Measurements from ENCODE around the gene CATSPERZ.

Gene CATSPERZ

GRCh38 chr11:64333556-64333955 is 33.4 kb downstream of the CATSPERZ start:
- Histone ChIP-seq H3K36me3 (no peaks in the 10 kb centered on the region), H3K27ac (no peak overlapping the region), H3K9me3 (no peaks in the 10 kb centered on the region), H3K4me1 (ENCODE audit: control insufficient read depth in 1 of 2, insufficient read depth in 1 of 2, low read depth in 1 of 2, low read length in 1 of 2) (peaks cover 59% of the 10 kb centered on the region in 2 experiments), H3K4me3 (ENCODE audit: low read depth in 1 of 2, low read length in 1 of 2) (no peak overlapping the region), H3K27me3 (no peaks in the 10 kb centered on the region)
- TF ChIP-seq, protein P1, sequence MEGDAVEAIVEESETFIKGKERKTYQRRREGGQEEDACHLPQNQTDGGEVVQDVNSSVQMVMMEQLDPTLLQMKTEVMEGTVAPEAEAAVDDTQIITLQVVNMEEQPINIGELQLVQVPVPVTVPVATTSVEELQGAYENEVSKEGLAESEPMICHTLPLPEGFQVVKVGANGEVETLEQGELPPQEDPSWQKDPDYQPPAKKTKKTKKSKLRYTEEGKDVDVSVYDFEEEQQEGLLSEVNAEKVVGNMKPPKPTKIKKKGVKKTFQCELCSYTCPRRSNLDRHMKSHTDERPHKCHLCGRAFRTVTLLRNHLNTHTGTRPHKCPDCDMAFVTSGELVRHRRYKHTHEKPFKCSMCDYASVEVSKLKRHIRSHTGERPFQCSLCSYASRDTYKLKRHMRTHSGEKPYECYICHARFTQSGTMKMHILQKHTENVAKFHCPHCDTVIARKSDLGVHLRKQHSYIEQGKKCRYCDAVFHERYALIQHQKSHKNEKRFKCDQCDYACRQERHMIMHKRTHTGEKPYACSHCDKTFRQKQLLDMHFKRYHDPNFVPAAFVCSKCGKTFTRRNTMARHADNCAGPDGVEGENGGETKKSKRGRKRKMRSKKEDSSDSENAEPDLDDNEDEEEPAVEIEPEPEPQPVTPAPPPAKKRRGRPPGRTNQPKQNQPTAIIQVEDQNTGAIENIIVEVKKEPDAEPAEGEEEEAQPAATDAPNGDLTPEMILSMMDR (IDR thresholded peaks at IDR 0.05): no peak

- Histone ChIP-seq H3K4me1 (ENCODE audit: control insufficient read depth in 1 of 2, insufficient read depth in 1 of 2, low read depth in 1 of 2, low read length in 1 of 2) (peaks cover 74% of the 10 kb centered on the region in 2 experiments), H3K9me3 (no peaks in the 10 kb centered on the region), H3K27ac (peak overlapping the region; percentile 74), H3K4me3 (ENCODE audit: low read depth in 1 of 2, low read length in 1 of 2) (peak overlapping the region; percentile 2 to 14), H3K36me3 (no peaks in the 10 kb centered on the region), H3K27me3 (no peaks in the 10 kb centered on the region)
- TF ChIP-seq, protein P1 (IDR thresholded peaks at IDR 0.05): no peak
Measured at GRCh38 chr11:64334764-64335735, 34.9 kb downstream of the CATSPERZ start.

DNA sequence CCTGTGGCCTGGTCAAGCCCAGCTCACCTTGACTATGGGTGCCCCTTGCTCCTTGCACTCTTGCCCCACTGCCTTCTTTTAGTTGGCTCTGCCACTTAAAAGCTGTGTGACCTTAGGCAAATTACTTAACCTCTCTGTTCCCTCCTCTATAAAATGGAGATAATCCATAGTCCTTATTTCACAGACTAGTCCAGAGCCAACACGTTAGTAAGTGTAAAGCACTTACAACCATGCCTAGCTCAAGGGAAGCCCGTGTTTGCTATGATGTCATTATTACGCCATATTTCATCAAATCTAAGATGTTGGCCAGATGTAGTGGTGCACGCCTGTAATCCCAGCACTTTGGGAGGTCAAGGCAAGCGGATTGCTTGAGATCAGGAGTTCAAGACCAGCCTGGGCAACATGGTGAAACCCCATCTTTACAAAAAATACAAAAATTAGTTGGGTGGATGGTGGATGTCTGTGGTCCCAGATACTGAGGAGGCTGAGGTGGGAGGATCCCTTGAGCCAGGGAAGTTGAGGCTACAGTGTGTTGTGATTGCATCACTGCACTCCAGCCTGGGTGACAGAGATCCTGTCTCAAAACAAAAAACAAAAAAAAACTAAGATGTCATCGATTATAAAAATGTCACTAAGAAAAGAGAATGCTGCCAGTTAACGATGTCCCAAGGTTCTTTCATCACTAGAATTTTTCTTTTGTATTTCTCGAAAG is 37.5 kb downstream of the CATSPERZ start:
- TF ChIP-seq, protein P1 (IDR thresholded peaks at IDR 0.05): no peak

DNA sequence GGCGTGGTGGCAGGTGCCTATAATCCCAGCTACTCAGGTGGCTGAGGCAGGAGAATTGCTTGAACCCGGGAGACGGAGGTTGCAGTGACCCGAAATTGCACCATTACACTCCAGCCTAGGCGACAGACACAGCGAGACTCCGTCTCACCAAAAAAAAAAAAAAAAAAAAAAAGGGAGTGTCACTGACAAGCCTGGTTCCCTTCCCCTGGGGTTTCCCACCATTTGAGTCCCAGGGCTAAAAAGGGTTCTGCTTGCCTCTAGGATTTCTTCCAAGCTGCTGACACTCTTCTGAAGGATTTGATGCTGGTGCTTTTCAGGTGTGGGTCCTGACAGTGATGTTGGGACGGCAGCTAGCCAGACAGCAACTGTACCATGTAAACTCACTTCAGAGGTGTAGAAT is 38.6 kb downstream of the CATSPERZ start:
- peak overlapping the region; percentile 88 to 89 for H3K4me3 ChIP-seq (ENCODE audit: low read depth in 1 of 2, low read length in 1 of 2)
- H3K9me3 ChIP-seq: no peaks in the 10 kb centered on the region
- peak overlapping the region; percentile 99 for H3K27ac ChIP-seq
- H3K36me3 ChIP-seq: peaks cover 17% of the 10 kb centered on the region
- H3K4me1 ChIP-seq (ENCODE audit: control insufficient read depth in 1 of 2, insufficient read depth in 1 of 2, low read depth in 1 of 2, low read length in 1 of 2): peaks cover 77 to 80% of the 10 kb centered on the region in 2 experiments
- no peaks in the 10 kb centered on the region for H3K27me3 ChIP-seq
- TF ChIP-seq, protein P1 (IDR thresholded peaks at IDR 0.05): no peak

More for the DNA sequence above, 37.5 kb downstream of the CATSPERZ start:
- Histone ChIP-seq H3K9me3 (no peaks in the 10 kb centered on the region), H3K4me3 (ENCODE audit: low read depth in 1 of 2, low read length in 1 of 2) (no peak overlapping the region), H3K4me1 (ENCODE audit: control insufficient read depth in 1 of 2, insufficient read depth in 1 of 2, low read depth in 1 of 2, low read length in 1 of 2) (peaks cover 73 to 80% of the 10 kb centered on the region in 2 experiments), H3K36me3 (peaks cover 8% of the 10 kb centered on the region), H3K27ac (peak overlapping the region; percentile 99), H3K27me3 (no peaks in the 10 kb centered on the region)

DNA sequence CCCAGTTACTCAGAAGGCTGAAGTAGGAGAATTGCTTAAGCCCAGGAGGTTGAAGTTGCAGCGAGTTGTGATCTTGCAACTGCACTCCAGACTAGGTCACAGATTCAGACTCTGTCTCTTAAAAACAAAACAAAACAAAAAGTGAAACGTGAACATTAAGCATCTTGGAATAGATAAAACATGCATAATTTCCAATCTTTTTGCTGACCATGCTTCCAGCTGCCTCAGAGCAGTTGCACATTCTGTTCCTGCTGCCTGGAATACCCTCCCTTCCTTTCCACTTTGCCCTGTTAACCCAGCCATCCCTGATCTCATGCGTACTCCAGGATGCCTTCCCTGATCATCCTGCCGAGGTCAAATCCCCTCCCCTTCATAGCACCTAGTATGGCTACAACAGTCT is 39.1 kb downstream of the CATSPERZ start:
- TF ChIP-seq, protein P1 (IDR thresholded peaks at IDR 0.05): no peak
- Histone ChIP-seq H3K27ac (peak overlapping the region; percentile 99), H3K9me3 (no peaks in the 10 kb centered on the region), H3K27me3 (no peaks in the 10 kb centered on the region), H3K36me3 (peaks cover 23% of the 10 kb centered on the region), H3K4me3 (ENCODE audit: low read depth in 1 of 2, low read length in 1 of 2) (peak overlapping the region; percentile 88 to 89), H3K4me1 (ENCODE audit: control insufficient read depth in 1 of 2, insufficient read depth in 1 of 2, low read depth in 1 of 2, low read length in 1 of 2) (peaks cover 77 to 83% of the 10 kb centered on the region in 2 experiments)

Data from neutrophil (primary cell).